GM06990 (cell line): ENCODE results near the gene TM9SF4.

ENCODE experiments used
- DNase-seq: peaks from one replicate; pipeline ENCODE4 v3.0.0-alpha.2; 2011; ENCODE audit not compliant: insufficient read length; ENCODE audit errors: extremely low read depth
- H3K27me3 ChIP-seq: replicated peaks from 2 replicates; pipeline ENCODE4 v1.6.0; 2011; ENCODE audit warnings: low read length; ENCODE audit not compliant: control insufficient read depth, insufficient read depth
- H3K36me3 ChIP-seq: 2 replicates; pipeline ENCODE4 v1.5.1; 2011; ENCODE audit warnings: low read length; ENCODE audit not compliant: control insufficient read depth, insufficient read depth
- H3K4me3 ChIP-seq: replicated peaks from 2 replicates; pipeline ENCODE4 v1.5.1; 2011; ENCODE audit warnings: low read depth, mild to moderate bottlenecking, control low read depth, low read length
- TF ChIP-seq, protein P1 (sequence below): IDR thresholded peaks from 2 replicates; pipeline ENCODE4 v1.5.1; 2011; ENCODE audit warnings: low read length, control low read depth, mild to moderate bottlenecking, inconsistent platforms; ENCODE audit not compliant: insufficient read depth, poor library complexity, severe bottlenecking

Gene TM9SF4

DNA sequence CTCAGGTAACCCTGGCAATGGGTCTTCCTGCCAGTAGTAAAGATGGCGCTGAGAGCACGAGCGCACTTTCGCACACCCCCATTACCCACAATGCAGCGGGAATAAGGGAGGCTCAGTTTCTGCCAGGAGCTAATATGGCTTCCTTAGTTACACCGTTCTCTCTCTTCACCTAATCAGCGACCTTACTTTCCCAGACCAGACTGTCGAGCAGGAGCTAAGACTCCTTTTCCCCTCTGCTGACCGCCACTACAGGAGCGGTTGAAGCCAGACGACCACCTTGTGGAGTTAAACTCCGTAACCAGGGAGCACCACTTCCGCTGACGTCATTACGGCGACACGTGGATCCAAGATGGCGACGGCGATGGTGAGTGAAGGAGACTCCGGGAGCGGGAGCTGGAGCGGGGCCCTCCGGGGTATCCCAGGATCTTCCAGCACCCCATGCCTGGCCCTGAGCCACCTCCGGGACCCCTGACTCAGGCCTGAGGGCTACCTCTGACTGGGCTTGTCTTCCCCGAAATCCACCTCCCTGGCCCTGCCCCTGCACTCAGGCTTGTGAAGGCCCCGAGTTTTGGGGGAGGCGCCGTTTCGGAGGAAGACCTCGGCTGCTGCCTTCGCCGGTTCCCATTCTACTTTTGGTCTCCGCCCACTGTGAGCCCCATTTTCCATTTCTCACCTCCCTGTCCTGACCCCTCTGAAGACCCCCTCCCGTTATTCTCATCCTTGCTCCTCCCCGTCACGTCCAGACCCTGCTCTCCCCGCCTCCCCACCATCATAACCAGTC lies at the start of gene TM9SF4:
TSS of gene TM9SF4 (plus strand) at position 323 of the 781 bp plus-strand sequence. CDS start at position 350, 27 bp downstream.
- peak within 1 kb of the TSS; percentile 98 for H3K4me3 ChIP-seq
- TF ChIP-seq, protein P1, sequence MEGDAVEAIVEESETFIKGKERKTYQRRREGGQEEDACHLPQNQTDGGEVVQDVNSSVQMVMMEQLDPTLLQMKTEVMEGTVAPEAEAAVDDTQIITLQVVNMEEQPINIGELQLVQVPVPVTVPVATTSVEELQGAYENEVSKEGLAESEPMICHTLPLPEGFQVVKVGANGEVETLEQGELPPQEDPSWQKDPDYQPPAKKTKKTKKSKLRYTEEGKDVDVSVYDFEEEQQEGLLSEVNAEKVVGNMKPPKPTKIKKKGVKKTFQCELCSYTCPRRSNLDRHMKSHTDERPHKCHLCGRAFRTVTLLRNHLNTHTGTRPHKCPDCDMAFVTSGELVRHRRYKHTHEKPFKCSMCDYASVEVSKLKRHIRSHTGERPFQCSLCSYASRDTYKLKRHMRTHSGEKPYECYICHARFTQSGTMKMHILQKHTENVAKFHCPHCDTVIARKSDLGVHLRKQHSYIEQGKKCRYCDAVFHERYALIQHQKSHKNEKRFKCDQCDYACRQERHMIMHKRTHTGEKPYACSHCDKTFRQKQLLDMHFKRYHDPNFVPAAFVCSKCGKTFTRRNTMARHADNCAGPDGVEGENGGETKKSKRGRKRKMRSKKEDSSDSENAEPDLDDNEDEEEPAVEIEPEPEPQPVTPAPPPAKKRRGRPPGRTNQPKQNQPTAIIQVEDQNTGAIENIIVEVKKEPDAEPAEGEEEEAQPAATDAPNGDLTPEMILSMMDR: no peak
- peak; percentile 92 for DNase-seq
- H3K36me3 ChIP-seq: 0 out of 2 replicates have a peak, but pooled peaks cover under 1% of the 10 kb centered on the region
- H3K27me3 ChIP-seq: no peaks in the 10 kb centered on the region

DNA sequence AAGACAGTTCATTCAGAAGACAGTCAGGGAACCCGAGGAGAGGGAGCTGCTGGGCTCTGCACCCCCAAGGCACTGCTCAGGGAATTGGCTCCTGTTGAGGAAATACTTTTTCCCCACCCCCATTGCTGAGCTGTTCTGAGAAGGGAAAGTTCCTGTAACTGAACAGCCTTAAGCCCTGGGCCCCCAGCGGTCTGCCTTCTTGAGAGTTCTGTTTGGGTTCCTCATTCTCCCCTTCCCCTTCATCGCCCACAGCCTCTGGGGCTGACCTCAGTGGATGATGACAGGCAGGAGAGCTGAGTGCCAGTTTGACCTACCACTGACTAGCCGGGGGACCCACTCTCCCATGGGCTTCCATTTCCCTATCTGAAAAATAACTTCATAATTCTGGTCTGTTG lies 46.7 kb upstream of the TM9SF4 start:
- peak; percentile 56 for DNase-seq
- H3K4me3 ChIP-seq: no peak overlapping the region
- H3K27me3 ChIP-seq: no peaks in the 10 kb centered on the region
- TF ChIP-seq, protein P1: no peak
- no peaks in the 10 kb centered on the region; the same call in 1 of the 2 replicates for H3K36me3 ChIP-seq

DNA sequence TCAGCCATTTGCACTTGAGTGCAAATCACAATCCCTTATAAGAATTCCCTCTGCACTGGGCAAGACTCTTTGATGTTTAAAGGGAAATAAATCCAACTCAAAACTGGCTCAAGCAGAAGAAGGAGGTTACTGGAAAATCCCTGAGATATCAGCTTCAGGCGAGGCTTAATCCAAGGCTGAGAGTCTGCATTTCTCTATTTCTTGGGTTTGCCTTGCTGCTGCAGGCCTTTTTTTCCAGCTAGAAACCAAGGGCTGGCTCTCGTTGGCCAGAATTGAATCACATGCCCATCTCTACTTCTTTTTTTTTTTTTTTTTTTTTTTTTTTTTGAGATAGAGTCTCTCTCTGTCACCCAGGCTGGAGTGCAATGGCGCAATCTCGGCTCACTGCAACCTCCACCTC lies 45.8 kb upstream of the TM9SF4 start:
- TF ChIP-seq, protein P1: no peak
- Histone ChIP-seq H3K36me3 (no peaks in the 10 kb centered on the region; the same call in 1 of the 2 replicates), H3K27me3 (no peaks in the 10 kb centered on the region), H3K4me3 (no peak overlapping the region)
- no peak for DNase-seq

- no peaks in the 10 kb centered on the region for H3K27me3 ChIP-seq
- TF ChIP-seq, protein P1: no peak
- no peak overlapping the region for H3K4me3 ChIP-seq
- peak; percentile 57 for DNase-seq
- no peaks in the 10 kb centered on the region; the same call in 1 of the 2 replicates for H3K36me3 ChIP-seq
Measured at GRCh38 chr20:32064667-32065066, 44.8 kb upstream of the TM9SF4 start.

DNA sequence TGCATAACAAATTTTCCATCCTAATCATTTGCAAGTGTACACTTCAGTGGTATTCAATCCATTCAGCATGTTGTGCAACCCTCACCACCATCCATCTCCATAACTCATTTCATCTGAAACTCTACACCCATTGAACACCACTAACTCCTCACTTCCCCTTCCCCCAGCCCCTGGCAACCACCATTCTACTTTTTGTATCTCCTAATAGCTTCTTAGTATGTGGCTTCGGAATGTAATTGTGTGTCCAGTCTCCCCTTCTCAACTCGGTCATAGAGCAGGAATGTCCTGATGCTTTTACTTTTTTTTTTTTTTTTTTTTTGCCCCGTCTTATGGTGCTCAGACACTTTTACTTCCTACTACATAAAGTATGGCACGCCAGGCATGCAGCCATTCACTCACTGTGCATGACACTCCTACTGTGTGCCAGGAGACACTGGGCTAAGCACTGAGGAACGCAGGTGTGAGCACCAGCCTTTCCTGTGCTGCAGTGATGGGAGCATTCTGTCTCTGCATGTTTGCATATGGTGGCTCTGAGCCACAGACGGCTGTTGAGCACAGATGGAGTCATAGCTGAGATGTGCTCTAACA lies 42.2 kb upstream of the TM9SF4 start:
- Histone ChIP-seq H3K36me3 (no peaks in the 10 kb centered on the region), H3K4me3 (no peak overlapping the region), H3K27me3 (no peaks in the 10 kb centered on the region)
- no peak for DNase-seq
- TF ChIP-seq, protein P1: no peak
